ENCODE data around the gene C1QTNF4.
"Not testable (repeated sequence)": the region's sequence is repeated elsewhere in the genome, so short reads cannot be mapped to it uniquely, and the experiment has no call there.

C1QTNF4 gene

GRCh38 chr11:47593934-47594855, at the start of gene C1QTNF4:
TSS of gene C1QTNF4 (minus strand) at chr11:47594411. CDS start at chr11:47590810, 3,601 bp downstream.
- DNase-seq (ENCODE audit: low spot score), result peak; percentile 73

GRCh38 chr11:47642099-47642855, 48.1 kb upstream of the C1QTNF4 start, which contains the start of gene MTCH2:
TSS of gene MTCH2 (minus strand) at chr11:47642559. CDS start at chr11:47642465, 94 bp downstream.
- DNase-seq (ENCODE audit: low spot score), result peak; percentile 98

GRCh38 chr11:47641600-47642098, 47.4 kb upstream of the C1QTNF4 start:
- no peak for DNase-seq (ENCODE audit: low spot score)

DNA sequence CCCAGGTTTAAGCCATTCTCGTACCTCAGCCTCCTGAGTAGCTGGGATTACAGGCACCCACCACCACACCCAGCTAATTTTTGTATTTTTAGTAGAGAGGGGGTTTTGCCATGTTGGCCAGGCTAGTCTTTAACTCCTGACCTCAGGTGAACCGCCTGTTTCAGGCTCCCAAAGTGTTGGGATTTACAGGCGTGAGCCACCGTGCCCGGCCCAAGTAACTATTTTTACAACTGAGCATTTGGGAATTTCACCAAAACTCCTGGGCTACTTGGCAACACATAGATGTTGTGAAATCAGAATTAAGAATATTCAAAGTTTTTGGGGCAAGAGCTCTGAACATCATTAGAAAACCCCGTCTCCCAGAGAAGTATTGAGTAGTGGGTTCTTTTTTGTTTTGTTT, 46.3 kb upstream of the C1QTNF4 start:
- not testable (repeated sequence) for DNase-seq (ENCODE audit: low spot score)

- not testable (repeated sequence) for DNase-seq (ENCODE audit: low spot score)
Observed at GRCh38 chr11:47636331-47636730, 42.1 kb upstream of the C1QTNF4 start.

DNA sequence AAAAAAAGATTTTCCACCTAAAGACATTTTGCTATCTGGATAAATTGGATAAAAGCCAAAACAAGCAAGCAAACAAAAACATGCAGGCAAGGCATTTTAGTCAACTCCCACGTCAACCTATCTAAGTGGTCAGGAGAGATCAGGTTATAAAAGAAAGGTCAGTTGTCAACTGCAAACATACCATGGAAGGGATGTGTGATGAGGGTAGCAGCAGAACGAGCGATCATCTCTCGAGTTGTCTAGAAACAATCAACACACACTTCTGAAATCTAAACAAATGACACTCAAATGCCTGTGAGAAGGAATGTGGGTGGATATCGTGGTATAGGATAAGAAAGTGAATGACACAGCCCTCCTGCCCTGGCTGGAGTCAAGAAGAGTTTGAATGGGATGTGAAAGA, 37.3 kb upstream of the C1QTNF4 start:
- no peak for DNase-seq (ENCODE audit: low spot score)

DNA sequence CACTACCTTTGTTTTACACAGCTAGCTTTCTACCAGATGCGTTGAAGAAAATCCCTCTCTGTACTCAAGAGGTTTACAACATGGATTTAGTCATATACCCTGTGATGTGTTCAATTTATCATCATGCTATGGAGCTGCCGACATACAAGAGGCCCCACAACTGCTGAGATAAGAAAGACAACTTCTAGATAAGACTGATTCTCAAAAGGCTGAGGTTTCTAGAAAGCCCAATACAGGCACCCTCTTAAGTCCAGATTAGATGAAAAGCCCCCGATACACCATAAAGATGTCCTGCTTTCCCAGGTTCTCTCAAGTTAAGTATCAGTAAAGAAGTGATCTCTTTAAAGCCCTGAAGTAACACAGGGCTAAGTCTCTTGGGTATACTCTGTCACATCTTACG, 33.8 kb upstream of the C1QTNF4 start:
- no peak for DNase-seq (ENCODE audit: low spot score)

DNA sequence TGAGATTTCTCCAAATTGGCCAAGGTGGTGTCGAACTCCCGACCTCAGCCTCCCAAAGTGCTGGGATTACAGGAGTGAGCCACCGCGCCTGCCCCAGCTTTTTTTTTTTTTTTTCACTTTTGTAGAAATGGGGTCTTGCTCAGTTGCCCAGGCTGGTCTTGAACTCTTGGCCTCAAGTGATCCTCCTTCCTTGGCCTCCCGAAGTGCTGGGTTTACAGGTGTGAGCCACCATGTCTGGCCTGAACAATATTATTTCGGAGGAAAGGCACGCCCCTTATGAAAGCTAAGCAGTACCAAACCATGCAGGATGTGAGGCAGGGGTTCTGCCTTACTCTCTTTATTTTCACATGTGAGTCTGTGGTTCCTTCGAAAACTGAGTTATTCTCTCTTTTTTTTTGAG, 32.0 kb upstream of the C1QTNF4 start:
- DNase-seq (ENCODE audit: low spot score), result no peak

- no peak for DNase-seq (ENCODE audit: low spot score)
Observed at GRCh38 chr11:47620836-47621378, 26.7 kb upstream of the C1QTNF4 start.

DNA sequence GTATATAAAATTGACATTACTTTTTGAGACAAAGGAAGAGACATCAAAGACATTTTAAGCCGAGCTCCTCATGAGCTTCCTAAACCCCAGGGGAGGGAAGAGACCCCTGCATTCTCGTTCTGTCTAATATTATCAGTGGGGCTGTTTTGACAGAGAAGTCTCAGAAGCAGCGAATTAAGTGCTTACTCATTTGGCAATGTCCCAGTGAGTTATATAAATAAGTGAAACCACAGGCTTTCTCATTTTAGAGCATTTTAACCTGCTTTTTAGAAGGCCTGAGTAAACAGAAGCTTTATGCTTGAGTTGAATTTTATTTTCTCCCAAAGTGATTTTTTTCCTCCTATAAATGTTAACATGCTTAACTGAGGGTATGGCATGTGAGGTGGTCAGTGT, 23.2 kb upstream of the C1QTNF4 start:
- DNase-seq (ENCODE audit: low spot score), result no peak

- DNase-seq (ENCODE audit: low spot score), result peak; percentile 66
Observed at GRCh38 chr11:47616726-47617416, 22.7 kb upstream of the C1QTNF4 start.

GRCh38 chr11:47615249-47615648, 21.0 kb upstream of the C1QTNF4 start:
- no peak for DNase-seq (ENCODE audit: low spot score)

- DNase-seq (ENCODE audit: low spot score), result no peak
Observed at GRCh38 chr11:47611348-47611794, 17.2 kb upstream of the C1QTNF4 start.

- no peak for DNase-seq (ENCODE audit: low spot score)
Observed at GRCh38 chr11:47609675-47610074, 15.5 kb upstream of the C1QTNF4 start.

DNA sequence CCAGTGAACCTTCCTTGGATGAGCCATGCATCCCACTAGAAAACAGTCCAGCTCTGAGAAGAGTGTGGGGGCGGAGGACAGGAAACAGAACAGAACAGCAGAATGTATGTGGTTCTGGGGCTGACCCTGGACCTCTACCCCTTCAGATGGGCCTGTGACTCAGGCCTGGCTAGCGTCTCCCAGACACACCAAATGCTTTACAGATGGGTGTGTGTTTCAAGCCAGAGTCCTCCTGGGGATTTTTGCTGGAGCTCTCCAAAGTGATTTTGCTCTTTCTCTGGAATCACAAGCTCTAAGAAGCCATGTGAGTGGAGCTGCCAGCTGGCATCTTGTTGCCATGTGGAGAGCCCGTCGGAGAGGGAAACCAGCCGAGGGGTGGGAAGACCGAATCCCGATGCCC, 13.2 kb upstream of the C1QTNF4 start:
- DNase-seq (ENCODE audit: low spot score), result no peak

DNA sequence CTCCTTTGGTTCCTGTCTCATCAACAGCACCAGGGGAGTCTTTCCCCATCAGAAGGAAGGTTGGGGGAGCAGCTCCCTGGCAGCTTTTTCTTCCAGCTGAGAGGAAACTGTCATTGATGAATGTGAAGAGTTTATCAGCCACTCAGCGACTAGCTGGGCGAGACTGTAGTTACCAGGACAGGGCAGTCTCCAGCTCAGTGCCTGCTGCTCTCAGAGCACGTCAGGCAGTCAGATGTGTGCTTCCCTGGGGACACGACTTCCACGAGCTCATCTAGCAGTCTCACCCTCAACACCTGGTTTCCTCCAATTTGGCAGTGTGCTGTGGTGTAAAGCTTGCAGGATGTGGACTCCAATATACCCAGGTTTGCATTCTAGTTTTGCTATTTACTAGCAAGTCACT, 12.5 kb upstream of the C1QTNF4 start:
- no peak for DNase-seq (ENCODE audit: low spot score)

DNA sequence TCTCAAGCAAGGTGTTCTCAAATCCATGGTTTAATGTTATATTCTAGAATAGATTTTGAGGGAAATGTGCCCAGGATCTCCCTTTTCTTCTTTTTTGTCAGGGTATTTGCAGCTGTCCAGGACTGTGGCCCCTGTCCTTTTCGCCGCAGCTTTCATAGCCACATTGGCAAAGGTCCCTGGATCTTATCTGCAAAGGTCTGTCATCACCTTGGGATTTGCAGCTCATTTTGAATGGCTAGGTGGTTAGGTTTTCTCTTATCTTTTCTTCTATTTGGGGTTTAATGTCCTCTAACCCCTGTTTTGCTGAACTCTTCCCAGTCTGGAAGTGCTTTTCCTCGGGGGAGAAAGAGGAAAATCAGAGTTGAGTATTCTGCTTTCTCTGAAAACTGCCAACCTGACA, 11.7 kb upstream of the C1QTNF4 start:
- DNase-seq (ENCODE audit: low spot score), result no peak

GRCh38 chr11:47603295-47603694, 9.1 kb upstream of the C1QTNF4 start:
- no peak for DNase-seq (ENCODE audit: low spot score)

GRCh38 chr11:47599902-47600301, 5.7 kb upstream of the C1QTNF4 start:
- no peak for DNase-seq (ENCODE audit: low spot score)

DNA sequence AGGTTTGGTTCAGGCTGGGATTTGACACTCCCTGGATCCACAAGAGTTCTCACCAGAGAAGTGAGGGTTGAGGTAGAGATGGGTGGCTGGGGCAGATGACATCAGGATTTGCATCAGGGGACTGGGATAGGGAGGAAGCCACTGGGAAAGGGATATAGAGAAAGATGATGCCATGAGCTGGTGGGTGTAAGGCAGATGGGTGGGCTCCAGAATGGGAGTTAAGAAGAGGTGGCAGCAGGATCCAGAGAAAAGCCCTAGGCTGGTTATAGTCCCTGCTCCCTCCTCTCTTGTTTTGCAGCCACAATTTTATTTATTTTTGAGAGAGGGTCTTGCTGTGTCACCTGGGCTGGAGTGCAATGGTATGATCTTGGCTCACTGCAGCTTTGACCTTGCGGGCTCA, 1.8 kb upstream of the C1QTNF4 start:
- DNase-seq (ENCODE audit: low spot score), result no peak

DNA sequence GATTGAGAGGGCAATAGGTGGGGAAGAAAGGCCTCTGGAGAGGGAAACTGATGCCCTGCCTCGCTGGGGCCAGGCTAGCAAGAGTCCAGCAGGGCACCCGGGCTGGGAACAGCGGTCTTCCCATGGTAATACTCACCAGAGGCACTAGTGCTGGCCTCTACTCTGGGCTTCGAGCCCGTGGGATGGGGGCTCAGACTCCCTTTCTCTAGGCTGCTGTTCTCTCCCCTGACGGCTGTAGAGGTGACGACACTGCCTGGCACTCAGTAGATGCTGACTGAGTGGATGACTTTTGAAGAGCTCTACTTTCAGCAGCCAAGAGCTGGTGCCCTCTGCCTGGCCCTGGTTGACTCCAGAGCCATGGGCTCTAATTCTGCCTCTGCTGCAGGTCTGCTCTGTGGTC, 818 bp upstream of the C1QTNF4 start:
- DNase-seq (ENCODE audit: low spot score), result no peak

GRCh38 chr11:47593492-47593933, 698 bp downstream of the C1QTNF4 start:
- no peak for DNase-seq (ENCODE audit: low spot score)
